Stimulated activated memory B cell treated with anti-CD40 and anti-IgM and Interleukin-4, amounts not matched to agents 10 μg/mL and 1 μg/mL and 100 μg/mL, for 72 hours (primary cell): ENCODE results near the gene GZF1.
"Not testable (repeated sequence)": the region's sequence is repeated elsewhere in the genome, so short reads cannot be mapped to it uniquely, and the experiment has no call there.

ENCODE experiments used
- ATAC-seq: fragments of 150-1000 bp; cut with Tn5 transposase; 2 replicates; pipeline ENCODE4 v1.10.0; 2021
- H3K27ac Mint-ChIP-seq: one replicate; pipeline ENCODE4 v1.8.0; 2022; ENCODE audit warnings: mild to moderate bottlenecking, mixed read lengths
- H3K27me3 Mint-ChIP-seq: one replicate; pipeline ENCODE4 v1.8.0; 2022; ENCODE audit warnings: mixed read lengths
- H3K36me3 Mint-ChIP-seq: one replicate; pipeline ENCODE4 v1.8.0; 2022; ENCODE audit warnings: mixed read lengths
- H3K4me1 Mint-ChIP-seq: one replicate; pipeline ENCODE4 v1.8.0; 2022; ENCODE audit warnings: mixed read lengths
- H3K4me3 Mint-ChIP-seq: one replicate; pipeline ENCODE4 v1.8.0; 2022; ENCODE audit warnings: mild to moderate bottlenecking, moderate library complexity, mixed read lengths
- H3K9me3 Mint-ChIP-seq: one replicate; pipeline ENCODE4 v1.8.0; 2022; ENCODE audit warnings: mixed read lengths

Gene GZF1

DNA sequence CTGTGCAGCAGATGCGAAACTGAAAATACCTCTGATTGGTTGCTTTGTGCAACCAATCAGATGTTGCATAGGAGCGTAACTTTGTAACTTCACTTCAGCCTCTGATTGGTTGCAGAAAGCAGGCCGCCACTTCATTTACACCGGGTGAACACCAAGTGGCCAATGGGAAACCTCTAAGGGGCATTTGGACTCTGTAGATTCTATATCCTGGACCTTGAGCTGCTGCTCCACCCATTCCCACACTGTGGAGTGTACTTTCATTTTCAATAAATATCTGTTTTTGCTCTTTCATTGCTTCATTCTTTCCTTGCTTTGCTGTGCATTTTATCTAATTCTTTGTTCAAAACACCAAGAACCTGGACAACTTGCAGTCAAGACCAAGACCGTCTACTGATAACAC lies 25.5 kb upstream of the GZF1 start:
- Mint-ChIP-seq H3K27me3 (no peaks in the 10 kb centered on the region), H3K4me3 (no peak overlapping the region), H3K4me1 (peaks cover 27% of the 10 kb centered on the region), H3K36me3 (no peaks in the 10 kb centered on the region), H3K9me3 (no peaks in the 10 kb centered on the region), H3K27ac (no peak overlapping the region)
- ATAC-seq = no peak

DNA sequence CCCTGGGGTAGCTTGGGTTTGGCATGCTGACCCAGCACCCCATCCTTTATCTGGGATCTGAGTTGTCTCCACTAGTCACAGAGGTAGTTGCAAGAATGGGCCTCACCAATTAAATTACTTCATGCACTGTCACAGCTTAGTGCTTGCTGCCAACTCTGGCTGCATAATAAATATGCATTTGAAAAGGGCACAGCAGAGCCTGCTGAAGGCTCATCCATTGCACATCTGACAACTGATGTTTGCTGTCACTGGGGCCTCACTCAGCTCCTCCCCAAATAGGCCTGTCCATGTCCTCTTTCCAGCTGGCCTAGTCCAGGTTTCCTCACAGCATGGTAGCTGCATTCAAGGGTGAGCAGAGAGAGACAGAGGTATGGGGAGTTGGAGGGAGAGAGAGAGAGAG lies 24.7 kb upstream of the GZF1 start:
- Mint-ChIP-seq H3K27me3 (no peaks in the 10 kb centered on the region), H3K9me3 (no peaks in the 10 kb centered on the region), H3K36me3 (no peaks in the 10 kb centered on the region), H3K4me1 (peaks cover 19% of the 10 kb centered on the region), H3K27ac (no peak overlapping the region), H3K4me3 (no peak overlapping the region)
- no peak for ATAC-seq

DNA sequence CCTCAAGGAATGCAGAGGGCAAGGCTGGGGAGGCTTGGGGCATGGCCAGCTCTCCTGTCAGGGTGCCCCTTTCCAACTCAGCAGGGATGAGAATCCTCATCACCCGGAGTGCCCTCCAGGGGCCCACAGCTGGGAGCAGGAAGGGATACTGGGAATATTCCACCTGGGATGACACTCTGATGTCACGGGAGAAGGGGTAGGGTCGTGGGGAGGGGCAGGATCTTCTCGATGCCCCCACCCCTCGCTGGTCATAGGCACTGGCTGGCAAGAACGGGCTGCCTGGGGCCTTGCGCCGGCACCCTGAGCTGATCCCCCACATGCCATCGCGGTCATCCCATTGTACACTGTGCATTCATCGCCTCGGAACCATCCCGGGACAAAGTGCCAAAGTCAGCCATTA lies 22.0 kb upstream of the GZF1 start:
- no peak overlapping the region for H3K4me3 Mint-ChIP-seq
- H3K36me3 Mint-ChIP-seq = no peaks in the 10 kb centered on the region
- no peaks in the 10 kb centered on the region for H3K27me3 Mint-ChIP-seq
- no peak for ATAC-seq
- H3K27ac Mint-ChIP-seq = no peak overlapping the region
- H3K9me3 Mint-ChIP-seq = no peaks in the 10 kb centered on the region
- no peaks in the 10 kb centered on the region for H3K4me1 Mint-ChIP-seq

DNA sequence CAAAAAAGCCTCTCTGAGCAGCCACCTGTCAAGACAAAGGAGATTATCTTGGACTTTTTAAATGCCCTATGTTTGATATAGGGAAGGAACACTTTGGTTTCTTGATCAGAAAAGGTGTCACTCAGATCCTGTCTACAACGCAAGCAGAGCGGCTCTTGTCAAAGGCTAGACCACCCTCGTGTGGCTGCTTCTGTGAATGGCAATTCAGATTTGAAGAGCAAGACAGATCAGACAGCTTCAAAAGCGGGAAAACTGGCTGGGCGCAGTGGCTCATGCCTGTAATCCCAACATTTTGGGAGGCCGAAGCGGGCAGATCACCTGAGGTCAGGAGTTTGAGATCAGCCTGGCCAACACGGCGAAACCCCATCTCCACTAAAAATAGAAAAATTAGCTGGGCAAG lies 21.5 kb upstream of the GZF1 start:
- Mint-ChIP-seq H3K4me1 (no peaks in the 10 kb centered on the region), H3K4me3 (no peak overlapping the region), H3K36me3 (no peaks in the 10 kb centered on the region), H3K9me3 (no peaks in the 10 kb centered on the region), H3K27me3 (no peaks in the 10 kb centered on the region), H3K27ac (no peak overlapping the region)
- peak; percentile 47 for ATAC-seq

DNA sequence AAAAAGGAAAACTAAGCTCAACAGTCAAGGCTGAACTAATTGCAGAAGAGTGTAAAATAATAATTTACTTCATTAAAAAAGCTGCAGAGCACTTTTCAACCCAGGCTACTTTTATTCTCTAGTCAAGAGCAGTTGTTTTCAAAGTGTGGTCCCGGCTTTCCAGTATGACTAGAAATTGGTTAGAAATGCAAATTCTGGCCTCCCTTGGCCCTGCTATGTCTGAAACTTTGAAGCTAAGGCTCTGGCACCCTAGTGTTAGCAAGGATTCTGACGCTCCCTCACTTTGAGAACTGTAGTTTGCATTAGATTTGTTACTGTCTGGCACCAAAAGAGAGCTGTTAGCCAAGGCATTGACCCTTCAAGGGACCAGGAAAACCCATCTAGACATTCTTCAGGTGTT lies 20.9 kb upstream of the GZF1 start:
- no peaks in the 10 kb centered on the region for H3K27me3 Mint-ChIP-seq
- ATAC-seq = no peak
- H3K4me1 Mint-ChIP-seq = no peaks in the 10 kb centered on the region
- H3K9me3 Mint-ChIP-seq = no peaks in the 10 kb centered on the region
- H3K27ac Mint-ChIP-seq = no peak overlapping the region
- H3K4me3 Mint-ChIP-seq = no peak overlapping the region
- H3K36me3 Mint-ChIP-seq = no peaks in the 10 kb centered on the region

DNA sequence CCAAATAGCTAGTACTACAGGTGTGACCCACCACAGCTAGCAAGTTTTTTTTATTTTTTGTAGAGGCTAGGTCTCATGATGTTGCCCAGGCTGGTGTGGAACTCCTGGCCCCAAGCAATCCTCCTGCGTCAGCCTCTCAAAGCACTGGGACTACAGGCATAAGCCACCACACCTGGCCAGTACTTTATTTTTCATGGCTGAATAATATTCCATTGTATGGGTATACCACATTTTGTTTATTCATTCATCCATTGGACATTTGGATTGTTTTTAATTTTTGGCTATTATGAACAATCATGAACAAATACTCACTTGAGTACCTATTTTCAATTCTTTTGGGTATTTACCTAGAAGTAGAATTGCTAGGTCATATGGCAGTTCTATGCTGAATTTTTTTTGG lies 18.4 kb upstream of the GZF1 start:
- no peak for ATAC-seq
- H3K27me3 Mint-ChIP-seq = no peaks in the 10 kb centered on the region
- no peak overlapping the region for H3K4me3 Mint-ChIP-seq
- H3K27ac Mint-ChIP-seq = no peak overlapping the region
- no peaks in the 10 kb centered on the region for H3K4me1 Mint-ChIP-seq
- no peaks in the 10 kb centered on the region for H3K36me3 Mint-ChIP-seq
- no peaks in the 10 kb centered on the region for H3K9me3 Mint-ChIP-seq

DNA sequence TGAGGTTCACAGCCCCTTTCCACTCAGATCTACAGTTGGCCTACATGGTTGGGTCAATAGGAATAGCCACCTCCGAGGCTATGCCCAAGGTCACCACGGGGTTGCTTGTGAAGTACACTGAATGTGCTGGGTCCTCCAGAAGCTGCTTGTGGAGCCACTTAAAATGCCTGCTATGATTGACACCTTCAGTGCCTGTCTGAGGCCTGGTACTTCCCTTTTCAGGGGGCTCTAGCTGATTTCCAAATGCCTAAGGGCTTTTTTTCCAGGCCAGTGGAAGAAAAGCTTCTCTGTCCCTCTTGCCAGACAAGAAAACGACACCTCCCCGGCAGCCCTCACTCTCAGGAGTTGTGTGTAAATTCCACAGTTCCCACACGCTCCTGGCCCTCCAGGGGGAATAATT lies 17.6 kb upstream of the GZF1 start:
- no peak overlapping the region for H3K27ac Mint-ChIP-seq
- no peak overlapping the region for H3K4me3 Mint-ChIP-seq
- no peaks in the 10 kb centered on the region for H3K9me3 Mint-ChIP-seq
- H3K27me3 Mint-ChIP-seq = no peaks in the 10 kb centered on the region
- no peaks in the 10 kb centered on the region for H3K36me3 Mint-ChIP-seq
- ATAC-seq = no peak
- peaks cover 3% of the 10 kb centered on the region for H3K4me1 Mint-ChIP-seq

DNA sequence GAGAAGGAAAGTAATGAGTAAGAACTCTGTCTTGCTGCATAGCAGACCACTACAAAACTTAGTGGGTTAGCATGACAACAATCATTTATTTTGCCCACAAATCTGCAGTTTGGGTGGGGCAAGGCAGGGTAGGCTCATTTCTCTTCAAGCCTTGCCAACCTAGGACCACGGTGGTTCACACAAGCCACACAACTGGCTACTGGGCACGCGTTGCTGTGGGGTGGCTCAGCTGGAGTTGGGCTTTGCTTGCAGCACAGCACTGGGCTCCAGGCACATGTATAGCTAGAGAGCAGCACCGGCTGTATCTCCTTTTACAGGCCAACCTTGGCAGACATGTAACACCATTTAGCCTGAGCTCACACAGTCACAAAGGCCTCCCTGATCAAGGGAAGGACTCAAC lies 16.0 kb upstream of the GZF1 start:
- Mint-ChIP-seq H3K27ac (no peak overlapping the region), H3K9me3 (no peaks in the 10 kb centered on the region), H3K27me3 (no peaks in the 10 kb centered on the region), H3K4me3 (no peak overlapping the region), H3K4me1 (peaks cover 6% of the 10 kb centered on the region), H3K36me3 (no peaks in the 10 kb centered on the region)
- ATAC-seq = no peak

DNA sequence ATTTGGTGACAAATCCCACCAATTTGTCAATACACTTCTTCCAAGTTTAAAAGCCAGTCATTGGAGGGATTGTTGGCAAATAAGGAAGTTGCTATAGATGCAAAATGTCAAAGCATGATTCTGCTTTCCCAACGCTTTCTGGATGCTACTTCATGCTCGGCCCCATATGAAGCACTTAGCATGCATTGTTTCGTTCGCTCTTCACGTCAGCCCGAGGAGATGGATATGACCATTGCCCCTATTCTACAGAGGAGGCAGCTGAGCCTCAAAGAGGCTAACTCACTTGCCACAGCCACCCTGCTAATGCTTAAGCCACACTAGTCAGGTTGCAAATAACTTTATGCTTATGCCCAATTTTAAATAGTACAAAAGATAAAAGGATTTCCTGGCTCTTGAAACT lies 14.2 kb upstream of the GZF1 start:
- no peak overlapping the region for H3K4me3 Mint-ChIP-seq
- H3K4me1 Mint-ChIP-seq = peaks cover 14% of the 10 kb centered on the region
- H3K9me3 Mint-ChIP-seq = no peaks in the 10 kb centered on the region
- no peaks in the 10 kb centered on the region for H3K36me3 Mint-ChIP-seq
- ATAC-seq = no peak
- H3K27me3 Mint-ChIP-seq = no peaks in the 10 kb centered on the region
- no peak overlapping the region for H3K27ac Mint-ChIP-seq

DNA sequence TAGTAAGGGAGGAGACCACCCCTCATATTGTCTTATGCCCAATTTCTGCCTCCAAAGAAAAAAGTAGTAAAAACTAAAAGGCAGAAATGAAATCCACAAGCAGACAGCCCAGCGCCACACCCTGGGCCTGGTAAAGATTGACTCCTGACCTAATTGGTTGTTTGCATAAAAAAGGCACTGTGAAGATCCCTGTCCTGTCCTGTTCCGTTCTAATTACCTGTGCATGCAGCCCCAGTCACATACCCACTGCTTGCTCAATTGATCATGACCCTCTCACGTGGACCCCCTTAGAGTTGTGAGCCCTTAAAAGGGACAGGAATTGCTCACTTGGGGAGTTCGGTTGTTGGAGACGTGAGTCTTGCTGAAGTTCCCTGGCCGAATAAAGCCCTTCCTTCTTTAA lies 13.5 kb upstream of the GZF1 start:
- H3K4me3 Mint-ChIP-seq, H3K36me3 Mint-ChIP-seq, ATAC-seq, H3K27me3 Mint-ChIP-seq, H3K9me3 Mint-ChIP-seq: not testable (repeated sequence)
- Mint-ChIP-seq H3K4me1 (peaks cover 18% of the 10 kb centered on the region), H3K27ac (peak overlapping the region; percentile 99)

DNA sequence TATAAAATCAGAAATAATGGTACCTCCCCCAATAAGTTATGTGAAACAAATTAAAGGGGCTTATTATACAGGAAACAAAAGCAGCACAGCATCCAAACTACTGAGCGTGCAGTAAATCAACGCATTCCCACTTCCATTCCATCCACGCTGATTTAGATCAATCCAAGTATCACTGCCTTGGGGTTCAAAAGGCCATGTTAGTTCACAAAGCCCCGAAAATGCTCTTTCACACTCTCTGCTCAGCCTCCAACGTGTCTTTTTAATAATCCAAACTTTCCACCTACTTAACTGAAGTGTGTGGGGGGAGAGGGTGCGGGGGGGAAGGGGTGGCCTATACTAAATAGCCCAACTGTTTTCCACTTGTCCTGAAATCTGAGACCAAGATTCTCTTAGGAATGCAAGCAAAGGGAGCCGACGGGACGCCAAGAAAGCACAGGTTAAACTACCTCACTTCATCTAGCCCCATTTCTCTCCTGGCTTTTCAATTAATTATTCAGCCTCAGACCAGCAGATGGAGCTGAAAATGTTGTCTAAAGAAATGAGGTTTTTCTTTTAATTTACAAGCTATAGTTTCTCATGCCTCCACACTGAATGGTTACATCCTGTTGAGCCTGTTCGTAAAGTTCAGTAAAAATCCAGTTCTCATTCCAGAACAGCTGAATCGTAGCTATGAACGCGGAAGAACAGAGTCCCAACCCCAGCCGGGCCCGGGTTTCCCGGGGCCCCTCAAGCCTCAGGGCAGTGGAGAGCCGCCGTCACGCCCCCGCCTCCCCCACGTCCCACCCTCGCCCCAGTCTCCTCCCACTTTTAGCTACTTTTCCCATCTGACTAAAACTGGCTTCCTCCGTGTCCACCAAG lies 12.4 kb upstream of the GZF1 start:
- peaks cover 18% of the 10 kb centered on the region for H3K4me1 Mint-ChIP-seq
- no peaks in the 10 kb centered on the region for H3K36me3 Mint-ChIP-seq
- no peaks in the 10 kb centered on the region for H3K9me3 Mint-ChIP-seq
- no peaks in the 10 kb centered on the region for H3K27me3 Mint-ChIP-seq
- H3K27ac Mint-ChIP-seq = peak overlapping the region; percentile 99
- H3K4me3 Mint-ChIP-seq = peak overlapping the region; percentile 99
- peak; percentile 76 for ATAC-seq

DNA sequence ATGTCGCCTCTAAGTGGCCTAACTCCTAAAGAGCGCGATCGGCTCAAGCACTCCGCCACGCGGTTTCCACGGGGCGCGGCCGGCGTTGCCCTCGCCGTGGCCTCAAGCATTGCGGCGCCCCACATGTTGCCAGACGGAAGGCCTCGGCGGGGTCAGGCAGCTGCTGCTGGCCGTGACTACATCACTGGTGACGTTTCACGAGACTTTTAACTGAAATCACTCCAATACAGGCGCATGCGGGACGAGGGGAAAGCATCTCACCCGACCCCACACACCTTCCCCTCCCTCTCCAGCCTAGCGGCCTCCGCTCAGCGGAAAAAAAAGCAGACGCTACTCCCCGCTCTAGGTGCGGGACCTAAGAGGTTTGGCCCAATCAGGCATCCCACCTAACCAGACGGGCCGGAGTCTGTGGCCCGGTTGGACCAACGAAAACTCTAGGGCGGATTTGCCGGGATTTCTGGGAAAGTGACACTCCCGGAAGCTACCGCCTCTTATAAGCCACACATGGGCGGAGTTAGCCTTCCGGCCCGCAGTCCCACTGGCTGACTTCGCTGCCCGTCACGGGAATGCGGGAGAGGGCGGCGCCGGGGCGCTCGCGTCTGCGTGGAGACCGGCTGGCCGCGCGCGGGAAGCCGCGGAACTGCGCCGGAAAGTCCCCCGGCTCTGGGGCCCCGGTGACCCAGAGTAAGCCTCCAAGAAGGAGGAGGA lies 11.6 kb upstream of the GZF1 start, which contains the start of gene NXT1:
Gene NXT1 (plus strand): TSS at position 596 of the 708 bp plus-strand sequence. CDS start 3,251 bp downstream, outside the sequence.
- H3K4me3 Mint-ChIP-seq = peak within 1 kb of the TSS; percentile 99
- no peaks in the 10 kb centered on the region for H3K9me3 Mint-ChIP-seq
- peaks cover 3% of the 10 kb centered on the region for H3K36me3 Mint-ChIP-seq
- peak; percentile 94 for ATAC-seq
- H3K27ac Mint-ChIP-seq = peak within 1 kb of the TSS; percentile 99
- peaks cover 18% of the 10 kb centered on the region for H3K4me1 Mint-ChIP-seq
- no peaks in the 10 kb centered on the region for H3K27me3 Mint-ChIP-seq

DNA sequence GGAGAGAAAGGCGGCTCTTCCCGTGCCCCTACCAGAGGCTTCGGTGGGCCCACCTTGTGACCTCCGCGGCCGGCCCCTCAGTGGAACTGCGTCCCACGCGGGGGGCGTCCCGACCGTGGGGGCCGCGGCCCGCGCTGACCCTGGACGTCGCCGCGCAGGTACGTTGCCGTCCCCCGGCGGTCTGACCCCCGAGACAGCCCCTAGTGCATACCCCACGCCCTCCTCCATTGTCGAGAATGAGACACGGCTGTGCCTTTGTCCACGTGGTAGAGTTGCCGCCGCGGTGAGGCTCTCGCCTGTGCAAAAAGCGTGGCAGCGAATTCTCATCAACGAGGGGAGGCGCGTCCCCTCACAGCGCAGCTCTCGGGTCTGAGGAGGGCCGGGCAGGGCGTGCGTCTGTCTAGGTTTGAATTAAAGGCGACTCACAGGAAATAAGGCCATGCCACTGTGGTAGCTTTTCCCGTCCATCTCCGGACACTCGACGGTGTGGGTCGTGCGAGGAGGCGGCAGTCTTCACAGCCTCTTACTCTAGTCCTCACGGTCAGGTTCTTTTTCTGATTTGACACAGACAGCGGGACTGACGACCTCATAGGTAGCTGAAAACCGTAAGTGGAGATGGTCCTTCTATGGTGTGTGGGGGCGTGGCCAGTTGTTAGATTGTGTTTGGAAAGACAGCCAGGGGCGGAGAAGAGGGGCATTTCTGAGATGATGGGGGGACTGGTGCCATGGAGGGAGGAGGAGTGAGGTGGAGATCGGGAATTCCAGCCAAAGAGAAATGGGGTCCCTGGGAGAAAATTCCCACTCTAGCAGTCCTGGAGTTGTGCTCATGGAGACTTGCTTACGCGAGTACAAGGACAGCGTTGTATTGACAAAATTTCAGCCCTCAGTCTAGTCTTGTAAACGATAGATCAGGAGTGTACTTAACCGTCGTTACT lies 10.8 kb upstream of the GZF1 start:
- Mint-ChIP-seq H3K27me3 (no peaks in the 10 kb centered on the region), H3K4me1 (peaks cover 18% of the 10 kb centered on the region), H3K36me3 (peaks cover 11% of the 10 kb centered on the region), H3K9me3 (no peaks in the 10 kb centered on the region), H3K4me3 (peak overlapping the region; percentile 99), H3K27ac (peak overlapping the region; percentile 99)
- peak; percentile 54 for ATAC-seq

DNA sequence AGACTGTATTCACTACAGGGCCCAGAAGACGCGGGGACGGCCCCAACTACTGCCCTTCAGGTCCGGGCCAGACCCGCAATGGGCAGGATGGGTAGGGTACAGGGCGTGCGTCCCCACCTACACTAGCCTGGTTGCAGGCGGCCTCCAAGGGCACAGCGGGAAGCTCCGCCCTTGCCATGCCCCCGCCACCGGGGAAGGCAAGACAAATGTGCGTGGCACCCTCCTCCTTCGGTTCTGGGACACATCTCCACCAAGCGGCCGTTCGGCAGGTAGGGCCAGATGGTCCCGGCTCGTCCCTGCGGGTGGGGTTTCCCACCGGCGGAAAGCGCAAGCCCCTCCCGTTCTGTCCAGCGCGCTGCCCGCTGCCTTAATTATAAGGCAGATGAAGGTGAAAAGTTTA lies 5.8 kb upstream of the GZF1 start:
- no peak for ATAC-seq
- H3K36me3 Mint-ChIP-seq = peaks cover 11% of the 10 kb centered on the region
- H3K4me3 Mint-ChIP-seq = no peak overlapping the region
- H3K9me3 Mint-ChIP-seq = no peaks in the 10 kb centered on the region
- no peaks in the 10 kb centered on the region for H3K27me3 Mint-ChIP-seq
- peaks cover 34% of the 10 kb centered on the region for H3K4me1 Mint-ChIP-seq
- H3K27ac Mint-ChIP-seq = no peak overlapping the region
